Superior temporal gyrus (tissue), 1 donor: ENCODE results near the gene OR2H2.

Experiments used
- DNase-seq: peaks from one replicate; pipeline ENCODE4 v3.0.0-alpha.2; 2016; ENCODE audit errors: extremely low spot score

OR2H2 gene

GRCh38 chr6:29584821-29585220, at the start of gene OR2H2:
Gene OR2H2 (plus strand): TSS chr6:29585121. CDS start chr6:29587945, 2,824 bp downstream.
- no peak for DNase-seq

- DNase-seq = no peak
These were observed 47.1 kb upstream of the OR2H2 start for GRCh38 chr6:29537714-29538403.

GRCh38 chr6:29547573-29547972, 37.3 kb upstream of the OR2H2 start:
- no peak for DNase-seq

DNA sequence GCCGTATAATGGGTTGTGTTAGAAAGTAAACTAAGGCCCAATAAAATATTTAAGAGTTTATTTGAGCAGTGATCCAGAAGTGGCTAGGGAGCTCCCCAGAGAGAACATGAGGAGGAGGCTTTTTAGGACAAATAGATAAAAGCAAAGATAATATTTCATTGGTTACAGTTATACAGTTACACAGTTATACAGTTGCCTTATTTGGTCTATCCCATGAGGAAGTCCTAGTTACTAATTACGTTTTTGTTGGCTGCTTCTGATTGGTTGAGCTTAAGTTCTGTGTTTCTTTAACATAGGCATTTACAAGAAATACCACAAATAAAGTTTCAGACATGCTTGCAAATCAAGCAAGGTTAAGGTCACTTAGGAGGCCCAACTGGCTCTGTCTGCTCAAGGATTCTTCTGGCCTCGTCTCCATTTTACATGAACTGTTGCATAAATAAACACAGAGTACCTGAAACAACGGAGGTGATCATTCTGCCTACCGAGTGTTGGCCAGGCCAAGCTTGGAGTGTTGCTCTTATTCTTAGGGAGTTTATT, 32.3 kb upstream of the OR2H2 start:
- DNase-seq = peak; percentile 76

DNA sequence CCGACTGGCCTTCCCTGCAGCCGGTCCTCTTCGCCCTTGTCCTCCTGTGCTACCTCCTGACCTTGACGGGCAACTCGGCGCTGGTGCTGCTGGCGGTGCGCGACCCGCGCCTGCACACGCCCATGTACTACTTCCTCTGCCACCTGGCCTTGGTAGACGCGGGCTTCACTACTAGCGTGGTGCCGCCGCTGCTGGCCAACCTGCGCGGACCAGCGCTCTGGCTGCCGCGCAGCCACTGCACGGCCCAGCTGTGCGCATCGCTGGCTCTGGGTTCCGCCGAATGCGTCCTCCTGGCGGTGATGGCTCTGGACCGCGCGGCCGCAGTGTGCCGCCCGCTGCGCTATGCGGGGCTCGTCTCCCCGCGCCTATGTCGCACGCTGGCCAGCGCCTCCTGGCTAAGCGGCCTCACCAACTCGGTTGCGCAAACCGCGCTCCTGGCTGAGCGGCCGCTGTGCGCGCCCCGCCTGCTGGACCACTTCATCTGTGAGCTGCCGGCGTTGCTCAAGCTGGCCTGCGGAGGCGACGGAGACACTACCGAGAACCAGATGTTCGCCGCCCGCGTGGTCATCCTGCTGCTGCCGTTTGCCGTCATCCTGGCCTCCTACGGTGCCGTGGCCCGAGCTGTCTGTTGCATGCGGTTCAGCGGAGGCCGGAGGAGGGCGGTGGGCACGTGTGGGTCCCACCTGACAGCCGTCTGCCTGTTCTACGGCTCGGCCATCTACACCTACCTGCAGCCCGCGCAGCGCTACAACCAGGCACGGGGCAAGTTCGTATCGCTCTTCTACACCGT, 31.5 kb upstream of the OR2H2 start:
- no peak for DNase-seq

DNA sequence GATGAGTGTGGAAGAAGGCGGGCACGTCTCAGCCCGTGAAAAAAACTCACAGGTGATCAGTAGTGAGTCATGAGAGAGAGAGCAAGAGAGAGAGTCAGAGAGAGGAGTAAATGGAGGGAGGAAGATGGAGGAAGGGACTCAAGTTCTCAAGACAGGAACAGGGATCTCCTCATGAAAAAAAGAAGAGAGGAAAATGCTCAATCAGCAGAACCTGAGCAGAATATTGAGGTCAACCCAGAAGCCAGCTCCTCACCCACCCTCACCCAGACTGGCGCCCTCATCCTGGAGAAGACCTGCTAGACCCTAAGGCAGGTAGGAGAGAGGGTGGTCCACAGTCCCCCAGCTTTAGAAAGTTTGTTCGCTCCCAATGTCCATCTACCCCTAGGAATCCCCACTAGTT, 30.2 kb upstream of the OR2H2 start:
- no peak for DNase-seq

DNA sequence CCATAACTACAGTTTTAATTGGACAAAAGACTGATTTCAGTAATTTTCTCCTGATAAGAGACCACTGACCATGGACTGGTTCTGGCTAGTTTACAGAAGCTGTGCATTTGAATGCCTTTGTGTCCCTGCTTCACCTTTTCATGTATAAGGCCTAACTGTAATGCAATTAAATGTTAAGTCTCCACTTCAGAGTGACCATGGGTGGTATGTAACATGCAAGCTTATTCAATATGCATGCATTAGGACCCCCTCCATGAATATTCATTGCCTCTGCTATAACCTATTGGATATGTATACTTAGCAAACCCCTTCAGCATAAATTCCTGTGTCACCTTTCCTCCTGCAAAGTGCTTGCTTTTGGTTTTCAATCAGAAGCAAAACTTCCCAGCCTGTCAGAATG, 27.6 kb upstream of the OR2H2 start:
- DNase-seq = no peak

DNA sequence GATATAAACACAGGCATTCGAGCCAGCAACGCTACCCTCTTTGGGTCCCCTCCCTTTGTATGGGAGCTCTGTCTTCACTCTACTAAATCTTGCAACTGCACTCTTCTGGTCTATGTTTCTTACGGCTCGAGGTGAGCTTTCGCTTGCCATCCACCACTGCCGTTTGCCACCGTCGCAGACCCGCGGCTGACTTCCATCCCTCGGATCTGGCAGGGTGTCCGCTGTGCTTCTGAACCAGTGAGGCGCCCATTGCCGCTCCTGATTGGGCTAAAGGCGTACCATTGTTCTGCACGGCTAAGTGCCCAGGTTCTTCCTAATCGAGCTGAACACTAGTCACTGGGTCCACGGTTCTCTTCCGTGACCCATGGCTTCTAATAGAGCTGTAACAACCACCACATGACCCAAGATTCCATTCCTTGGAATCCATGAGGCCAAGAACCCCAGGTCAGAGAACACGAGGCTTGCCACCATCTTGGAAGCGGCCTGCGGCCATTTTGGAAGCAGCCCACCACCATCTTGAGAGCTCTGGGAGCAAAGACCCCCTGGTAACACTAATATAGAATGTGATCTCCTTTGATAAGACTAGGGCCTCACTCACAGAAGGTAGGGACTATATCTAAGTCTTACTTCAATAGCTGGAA, 26.4 kb upstream of the OR2H2 start:
- DNase-seq = no peak

DNA sequence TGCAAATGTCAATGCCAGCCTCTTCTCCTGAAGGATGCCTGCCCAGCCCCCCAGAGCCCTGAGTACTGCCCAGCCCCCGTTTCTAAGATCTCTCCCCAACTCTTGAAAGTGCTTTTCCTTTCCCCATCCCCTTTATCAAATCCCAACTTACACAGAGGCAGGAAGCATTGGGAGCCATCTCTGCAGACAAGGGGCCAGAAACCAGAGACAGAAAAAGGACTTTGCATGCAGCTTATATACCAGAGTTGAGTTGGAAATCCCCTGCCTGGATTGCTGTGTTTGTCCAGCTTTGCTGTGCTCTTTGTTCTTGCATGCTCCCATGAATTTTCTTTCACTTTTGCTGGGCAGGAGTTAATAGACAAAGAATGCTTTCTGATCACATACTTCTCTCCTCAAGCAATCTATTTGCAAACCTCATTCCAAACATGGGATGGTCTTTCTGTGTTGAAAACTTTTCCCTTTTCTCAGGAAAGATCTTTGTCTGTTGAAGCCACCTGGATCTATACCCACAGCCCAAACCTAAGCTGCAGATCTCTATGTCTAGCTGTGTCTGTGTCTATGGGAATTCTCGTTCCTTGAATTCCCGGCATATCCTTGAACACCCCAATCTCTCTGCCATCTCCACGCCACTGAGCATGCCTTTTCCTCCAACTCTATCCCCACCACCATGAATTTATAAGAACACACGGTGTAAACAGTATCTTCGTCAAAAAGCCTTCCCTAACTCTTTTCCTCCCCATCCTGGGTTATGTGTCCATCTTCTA, 25.2 kb upstream of the OR2H2 start, which contains the start of gene UBD:
Gene UBD, minus strand, starts transcription at position 209 of the 764 bp plus-strand sequence. Its CDS starts 31 bp downstream, at position 178.
- no peak for DNase-seq

GRCh38 chr6:29561091-29561490, 23.8 kb upstream of the OR2H2 start:
- DNase-seq = no peak

GRCh38 chr6:29561606-29562181, 23.2 kb upstream of the OR2H2 start:
- DNase-seq = no peak

- no peak for DNase-seq
These were observed 21.4 kb upstream of the OR2H2 start for GRCh38 chr6:29563435-29563965.

DNA sequence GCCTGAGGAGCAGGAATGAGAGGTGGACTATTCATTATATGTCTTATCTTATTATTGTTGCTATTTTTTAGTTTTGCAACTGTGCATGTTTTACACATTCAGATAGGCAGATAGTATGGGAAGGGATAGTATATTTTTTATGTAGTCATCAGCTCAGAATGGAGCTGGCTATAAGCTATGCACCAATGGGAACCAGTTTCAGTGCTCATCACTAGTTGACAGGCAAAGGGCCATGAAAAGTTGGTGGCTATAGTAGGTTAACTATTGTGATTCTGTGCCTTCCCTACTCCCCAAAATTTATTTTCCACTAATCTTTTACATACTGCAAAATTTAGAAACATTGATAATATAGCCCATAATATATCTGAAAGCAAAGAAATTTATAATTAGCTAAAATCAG, 20.0 kb upstream of the OR2H2 start:
- no peak for DNase-seq

- no peak for DNase-seq
These were observed 18.1 kb upstream of the OR2H2 start for GRCh38 chr6:29566856-29567255.

GRCh38 chr6:29567541-29567940, 17.4 kb upstream of the OR2H2 start:
- no peak for DNase-seq

DNA sequence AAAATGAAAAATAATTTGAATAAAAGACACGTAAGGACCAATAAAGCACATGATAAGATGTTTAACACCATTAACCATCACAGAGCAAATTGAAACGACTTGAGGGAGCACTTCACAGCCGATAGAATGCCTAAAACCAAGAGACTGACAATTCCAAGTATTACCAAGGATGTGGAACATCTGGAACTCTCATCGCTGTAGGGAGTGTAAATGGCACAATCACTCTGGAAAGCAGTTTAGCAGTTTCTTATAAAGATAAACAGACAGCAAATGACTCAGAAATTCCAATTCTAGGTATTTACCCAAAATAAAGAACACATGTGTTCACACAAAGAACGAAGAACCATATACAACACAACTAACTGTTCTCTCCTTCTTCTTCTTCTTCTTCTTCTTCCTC, 16.9 kb upstream of the OR2H2 start:
- DNase-seq = no peak

DNA sequence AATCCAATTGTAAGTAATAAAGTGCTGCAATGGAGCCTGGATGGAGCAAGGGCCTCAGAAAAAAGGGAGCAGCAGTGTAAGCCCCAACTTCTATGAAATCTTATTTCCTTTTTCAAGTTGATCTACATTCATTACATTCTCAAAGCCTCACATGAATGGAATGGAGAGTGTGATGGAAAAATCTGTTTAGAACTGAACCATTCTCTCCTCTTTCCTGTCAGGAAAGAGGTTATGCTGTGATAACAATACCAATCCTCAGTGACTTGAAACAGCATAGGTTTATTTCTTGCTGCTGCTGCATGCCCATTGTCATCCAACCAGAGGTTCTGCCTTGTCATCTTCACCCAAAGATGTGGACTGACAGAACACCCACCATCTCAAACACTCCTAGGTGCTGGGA, 8.9 kb upstream of the OR2H2 start:
- DNase-seq = no peak

GRCh38 chr6:29577544-29577943, 7.4 kb upstream of the OR2H2 start:
- DNase-seq = no peak

- peak; percentile 83 for DNase-seq
These were observed 4.6 kb downstream of the OR2H2 start for GRCh38 chr6:29589423-29590048.

GRCh38 chr6:29590218-29590808, 5.4 kb downstream of the OR2H2 start:
- no peak for DNase-seq
